ENCODE data around the gene UACA.

DNA sequence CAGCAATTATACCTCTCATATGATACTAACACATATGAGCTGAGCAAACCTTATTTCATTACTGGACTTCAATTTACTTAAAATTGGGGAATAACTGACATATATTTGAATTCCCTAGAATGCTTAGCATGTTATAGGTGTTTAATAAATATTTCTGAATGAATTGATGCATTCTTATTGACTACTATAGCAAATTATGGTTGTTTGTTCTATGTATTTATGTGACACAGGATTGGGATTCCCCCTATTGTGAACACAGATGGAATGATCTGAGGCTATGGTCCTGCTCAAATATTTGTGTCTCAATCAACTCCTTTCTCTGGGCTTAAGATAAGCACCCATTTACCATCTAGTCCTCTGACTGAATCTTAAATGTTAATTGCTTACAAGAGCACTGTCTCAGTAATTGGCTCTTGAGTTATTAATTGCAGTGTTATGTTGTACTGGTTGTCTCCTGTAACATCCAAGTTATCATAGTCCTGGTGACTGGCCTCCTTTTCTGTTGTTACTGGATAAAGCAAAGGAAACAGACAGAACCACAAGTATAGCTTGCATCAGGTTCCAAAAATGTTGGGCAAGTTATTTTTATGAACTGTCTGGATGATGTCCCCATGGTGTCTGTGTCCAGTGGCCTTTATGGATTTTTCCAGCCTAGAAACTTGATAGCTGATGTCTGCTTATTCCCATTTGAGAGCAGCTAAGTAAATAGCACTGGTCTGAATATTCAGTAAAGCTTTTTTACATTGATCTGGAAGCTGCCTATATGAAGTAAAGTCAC lies 2.3 kb upstream of the UACA start:
- TF ChIP-seq, protein P1, sequence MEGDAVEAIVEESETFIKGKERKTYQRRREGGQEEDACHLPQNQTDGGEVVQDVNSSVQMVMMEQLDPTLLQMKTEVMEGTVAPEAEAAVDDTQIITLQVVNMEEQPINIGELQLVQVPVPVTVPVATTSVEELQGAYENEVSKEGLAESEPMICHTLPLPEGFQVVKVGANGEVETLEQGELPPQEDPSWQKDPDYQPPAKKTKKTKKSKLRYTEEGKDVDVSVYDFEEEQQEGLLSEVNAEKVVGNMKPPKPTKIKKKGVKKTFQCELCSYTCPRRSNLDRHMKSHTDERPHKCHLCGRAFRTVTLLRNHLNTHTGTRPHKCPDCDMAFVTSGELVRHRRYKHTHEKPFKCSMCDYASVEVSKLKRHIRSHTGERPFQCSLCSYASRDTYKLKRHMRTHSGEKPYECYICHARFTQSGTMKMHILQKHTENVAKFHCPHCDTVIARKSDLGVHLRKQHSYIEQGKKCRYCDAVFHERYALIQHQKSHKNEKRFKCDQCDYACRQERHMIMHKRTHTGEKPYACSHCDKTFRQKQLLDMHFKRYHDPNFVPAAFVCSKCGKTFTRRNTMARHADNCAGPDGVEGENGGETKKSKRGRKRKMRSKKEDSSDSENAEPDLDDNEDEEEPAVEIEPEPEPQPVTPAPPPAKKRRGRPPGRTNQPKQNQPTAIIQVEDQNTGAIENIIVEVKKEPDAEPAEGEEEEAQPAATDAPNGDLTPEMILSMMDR (IDR thresholded peaks at IDR 0.05 in 4 of 5, conservative IDR thresholded peaks at IDR 0.05 in 1 of 5), result no peak
- no peak for TF ChIP-seq POLR2A (IDR thresholded peaks at IDR 0.05)
